GM21447 (cell line): ENCODE measurements around the gene ZFP14.
"Not testable (repeated sequence)": the region's sequence is repeated elsewhere in the genome, so short reads cannot be mapped to it uniquely, and the experiment has no call there.

Source experiments
- ATAC-seq: cut with Tn5 transposase; IDR thresholded peaks from one replicate; pipeline ENCODE4 v1.9.1; 2021; ENCODE audit not compliant: unreplicated experiment

Gene ZFP14

DNA sequence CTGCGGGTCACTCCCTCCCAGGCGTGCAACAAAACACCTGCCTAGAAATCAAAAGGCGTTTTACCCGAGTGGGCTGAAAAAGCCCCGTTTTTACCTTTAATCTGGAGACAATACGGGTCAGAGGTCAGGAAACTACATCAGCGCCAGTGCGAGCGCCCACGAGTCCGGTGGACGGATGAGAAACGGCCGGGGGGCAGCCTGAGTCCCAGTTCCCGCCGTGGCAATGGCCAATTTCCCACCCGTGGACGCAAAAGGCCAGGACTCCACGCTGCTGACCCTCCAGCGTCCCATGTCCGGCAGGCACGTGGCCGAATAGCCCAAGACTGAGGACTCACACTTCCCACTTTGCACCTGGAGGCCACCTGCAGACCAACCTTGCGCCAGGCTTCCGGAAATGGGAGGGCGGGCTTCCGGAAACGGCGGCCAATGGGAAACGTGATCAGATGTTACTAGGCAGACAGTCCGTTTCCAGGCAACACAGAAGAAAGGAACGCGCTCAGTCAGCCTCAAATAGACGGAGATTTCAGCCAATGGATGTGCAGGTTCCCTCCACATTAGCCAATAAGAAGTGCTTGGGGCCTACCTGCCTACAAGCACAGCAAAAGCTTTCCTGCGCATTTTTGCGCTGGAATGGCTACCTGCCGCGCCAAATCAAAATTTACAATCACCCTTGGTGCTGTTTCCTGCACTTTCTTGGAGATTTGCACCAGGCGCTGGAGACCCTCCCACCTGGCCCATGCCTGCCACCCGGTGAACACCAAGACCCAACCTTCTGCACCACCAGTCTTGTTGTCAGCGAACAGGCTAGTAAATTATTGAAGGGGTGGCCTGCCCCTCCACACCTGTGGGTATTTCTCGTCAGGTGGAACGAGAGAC, 47.4 kb downstream of the ZFP14 start:
- ATAC-seq, result no peak

DNA sequence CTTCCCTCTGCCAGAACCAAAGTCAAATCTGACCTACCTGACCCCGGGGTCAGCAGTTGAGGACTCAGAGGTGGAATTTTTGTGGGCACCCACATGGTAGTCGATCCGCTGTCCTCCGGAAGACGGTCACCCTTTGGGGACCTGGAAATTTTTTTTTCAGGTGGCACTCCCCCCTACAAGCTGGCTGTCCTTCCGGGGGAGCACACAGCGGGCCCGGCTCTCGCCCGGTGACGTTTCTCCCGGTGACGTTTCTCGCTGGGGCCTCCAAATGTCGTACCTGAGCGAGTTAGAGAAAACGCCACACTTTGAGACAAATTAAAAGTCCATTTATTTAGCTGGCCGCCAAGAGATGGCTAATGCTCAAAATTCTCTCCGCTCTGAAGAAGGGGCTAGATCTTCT, 48.8 kb downstream of the ZFP14 start:
- ATAC-seq, result no peak

DNA sequence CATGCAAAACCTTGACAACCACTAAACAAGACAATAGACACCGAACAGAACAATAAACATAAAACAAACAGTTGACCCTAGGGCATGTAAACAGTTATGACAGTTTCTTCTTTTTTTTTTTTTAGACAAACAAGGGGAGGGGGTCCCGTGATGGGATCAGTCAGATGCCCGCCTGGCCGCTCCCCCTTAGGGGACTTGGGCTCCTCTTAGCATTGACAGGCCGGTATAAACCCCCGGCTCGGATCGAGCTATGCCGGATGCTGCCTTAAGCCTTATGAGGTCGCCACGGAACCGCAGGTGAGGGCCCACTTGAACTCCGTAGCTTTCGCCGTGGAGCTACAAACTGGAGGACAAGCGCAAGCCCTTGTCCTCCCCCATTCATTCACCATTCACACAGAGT, 49.5 kb downstream of the ZFP14 start:
- not testable (repeated sequence) for ATAC-seq

DNA sequence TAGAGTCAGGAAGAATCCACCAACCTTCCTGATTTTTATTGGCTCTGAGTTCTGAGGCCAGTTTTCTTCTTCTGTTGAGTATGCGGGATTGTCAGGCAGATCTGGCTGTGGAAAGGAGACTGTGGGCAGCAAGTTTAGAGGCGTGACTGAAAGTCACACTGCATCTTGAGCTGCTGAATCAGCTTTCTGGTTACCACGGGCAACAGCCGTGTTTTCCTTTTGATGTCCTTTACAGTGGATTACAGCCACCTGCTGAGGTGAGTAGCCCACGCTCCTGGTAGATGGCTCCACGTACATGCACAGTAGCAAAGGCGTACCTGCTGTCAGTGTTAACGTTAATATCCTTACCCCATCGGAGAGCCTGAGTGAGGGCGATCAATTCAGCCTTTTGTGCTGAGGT, 52.4 kb downstream of the ZFP14 start:
- ATAC-seq, result not testable (repeated sequence)

DNA sequence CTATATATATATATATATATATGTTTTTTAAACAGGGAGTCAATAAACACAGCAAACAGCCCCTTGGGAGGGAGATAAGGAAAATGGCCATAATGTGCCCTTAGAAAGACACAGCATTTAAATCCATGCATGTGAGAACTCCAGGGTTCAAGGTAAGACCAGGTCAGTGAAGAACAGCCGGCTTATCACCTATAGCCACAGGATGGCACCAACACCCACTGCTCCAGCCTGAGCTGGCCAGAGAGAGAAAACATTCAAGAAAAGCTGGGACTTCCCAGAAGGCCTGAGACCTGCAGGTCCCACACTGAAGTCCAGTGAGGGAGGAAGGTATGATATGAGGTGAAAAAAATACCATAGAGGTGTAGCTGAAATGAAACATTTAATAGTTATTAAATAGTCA, 63.8 kb downstream of the ZFP14 start:
- not testable (repeated sequence) for ATAC-seq

DNA sequence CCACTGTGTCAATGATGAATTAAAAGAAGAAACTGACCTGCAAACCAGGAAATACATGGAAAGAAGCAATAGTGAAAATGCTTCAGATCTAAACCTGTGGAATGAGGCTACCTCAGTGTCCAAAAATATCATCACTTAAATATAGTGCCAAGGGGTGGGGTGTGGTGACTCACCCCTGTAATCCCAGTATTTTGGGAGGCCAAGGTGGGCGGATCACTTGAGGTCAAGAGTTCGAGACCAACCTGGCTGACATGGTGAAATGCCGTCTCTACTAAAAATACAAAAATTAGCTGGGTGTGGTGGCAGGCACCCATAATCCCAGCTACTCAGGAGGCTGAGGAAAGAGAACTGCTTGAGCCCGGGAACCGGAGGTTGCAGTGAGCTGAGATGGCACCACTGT, 64.9 kb downstream of the ZFP14 start:
- not testable (repeated sequence) for ATAC-seq

DNA sequence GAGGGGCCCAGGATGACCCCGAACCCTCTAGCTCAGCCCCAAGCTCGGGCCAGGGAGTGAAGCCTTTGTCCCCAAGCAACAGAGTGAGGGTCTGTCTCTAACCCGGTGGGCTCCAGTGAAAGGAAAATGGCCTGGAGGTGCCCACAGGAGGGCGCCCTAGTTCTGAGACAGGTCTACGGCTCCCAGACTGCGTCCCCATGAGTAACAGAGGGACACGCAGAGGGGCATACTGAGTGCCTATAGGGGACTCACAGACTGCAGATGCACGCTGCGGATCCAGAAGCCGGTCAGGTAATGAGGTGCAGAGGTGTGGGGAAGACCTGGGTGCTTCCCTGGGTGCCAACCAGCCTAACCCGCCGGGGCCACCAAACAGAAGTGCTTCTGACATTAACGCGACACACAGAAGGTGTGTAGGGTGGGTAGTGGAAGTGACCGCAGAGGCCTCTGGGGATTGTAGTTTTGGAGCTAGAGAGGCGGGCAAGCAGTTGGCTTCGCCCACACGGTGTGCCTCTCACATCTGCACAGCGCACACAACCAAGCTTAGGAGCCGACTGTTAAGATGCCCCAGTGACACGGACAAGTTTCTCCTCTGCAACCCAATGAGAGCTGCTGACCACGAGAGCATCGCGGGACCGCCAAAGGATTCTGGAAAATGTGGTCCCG, 67.8 kb downstream of the ZFP14 start:
- ATAC-seq, result not testable (repeated sequence)

DNA sequence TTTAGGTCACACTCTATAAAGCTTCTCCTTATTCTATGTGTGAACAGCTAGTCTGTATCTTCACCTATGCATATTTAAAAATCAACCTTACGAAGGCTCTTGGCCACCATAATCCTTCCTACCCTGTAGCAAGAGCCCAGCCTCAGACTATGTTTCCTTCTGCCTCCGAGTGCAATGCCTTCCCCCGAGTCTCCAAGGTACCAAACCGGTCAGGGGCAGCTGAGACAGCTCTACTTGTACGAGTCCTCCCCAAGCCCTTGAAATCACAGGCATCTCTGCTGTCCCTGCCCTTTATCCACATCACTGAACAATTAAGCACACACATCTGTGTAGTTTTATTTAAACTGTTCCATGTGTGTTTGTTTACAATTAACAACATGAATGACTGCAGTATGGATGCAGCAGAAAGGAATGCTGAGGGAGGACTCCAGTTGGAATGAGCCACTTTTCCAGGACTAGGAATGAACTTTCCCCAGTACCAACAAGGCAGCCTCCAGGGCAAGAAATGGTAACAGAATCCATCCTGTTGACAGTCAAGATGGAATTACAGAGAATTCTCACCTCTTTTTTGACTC, 68.5 kb downstream of the ZFP14 start:
- ATAC-seq, result not testable (repeated sequence)

DNA sequence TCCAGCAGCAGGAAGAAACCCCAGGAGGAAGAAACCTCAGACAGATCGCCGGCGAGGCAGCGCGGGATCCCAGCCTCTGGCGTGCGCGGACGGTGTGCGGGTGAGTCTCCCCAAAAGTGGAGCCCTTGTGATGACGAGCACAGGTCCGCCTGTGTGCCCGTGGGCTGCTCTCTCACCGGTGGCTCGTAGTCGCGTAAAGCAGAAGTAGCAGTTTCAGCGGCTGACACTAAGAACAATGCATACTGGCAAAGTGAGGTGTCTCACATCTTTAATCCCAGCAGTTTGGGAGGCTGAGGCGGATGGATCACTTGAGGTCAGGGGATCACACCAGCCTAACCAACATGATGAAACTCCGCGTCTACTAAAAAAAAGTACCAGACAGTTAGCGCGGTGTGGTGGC, 69.2 kb downstream of the ZFP14 start:
- not testable (repeated sequence) for ATAC-seq

DNA sequence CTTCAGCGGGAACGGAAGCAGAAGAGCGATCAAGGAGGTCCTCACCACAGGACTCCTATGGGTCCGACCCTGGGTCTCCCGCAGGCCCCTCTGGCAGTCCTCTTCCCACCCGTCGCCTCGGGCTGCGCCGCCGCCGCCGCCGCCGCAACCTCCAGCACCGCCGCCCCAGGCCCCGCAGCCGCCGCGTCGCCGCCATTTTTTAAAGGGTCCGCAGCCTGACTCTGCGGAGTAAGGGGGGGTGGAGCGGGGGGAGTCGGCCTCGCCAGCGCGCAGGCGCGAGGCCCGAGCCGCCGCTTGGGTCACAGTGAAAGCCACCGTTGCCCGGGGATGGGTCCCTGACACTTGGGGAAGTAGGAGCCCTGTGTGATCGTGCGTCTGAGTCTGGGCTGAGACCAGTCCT, 69.7 kb downstream of the ZFP14 start:
- ATAC-seq, result not testable (repeated sequence)

DNA sequence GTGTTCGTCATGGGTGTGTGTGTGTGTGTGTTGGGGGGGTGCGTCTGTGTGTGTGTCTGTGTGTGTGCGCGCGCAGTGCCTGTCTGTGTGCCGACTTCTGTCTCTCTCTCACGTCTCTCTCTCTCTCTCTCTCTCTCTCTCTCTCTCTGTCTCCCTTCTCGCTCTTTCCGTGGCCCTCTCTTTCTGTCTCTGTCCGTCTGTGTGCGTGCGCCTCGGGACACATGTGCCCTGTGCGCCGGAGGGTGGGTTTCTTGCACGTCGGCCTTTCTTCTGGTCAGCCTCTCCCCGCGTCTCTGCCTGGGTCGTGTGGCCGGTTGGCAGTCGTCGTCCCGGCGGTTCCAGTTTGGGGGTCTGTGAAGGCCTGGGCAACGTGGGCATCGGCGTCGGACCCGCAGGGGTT, 86.7 kb downstream of the ZFP14 start:
- not testable (repeated sequence) for ATAC-seq
